Calu3 (cell line): ENCODE data around the gene SOX12. TPM values are rescaled to one million over a fixed set of nuclear protein-coding genes. Genes with fewer than 3 reads are reported as not detected.

Experiments used
- BruUV-seq: library from RNA; stranded (reverse); fragments of 400-500 nt; replicated peaks from 2 replicates; lab custom pipeline; 2021; lab: Mats Ljungman, UMichigan
- CTCF ChIA-PET: fragments of 300-600 bp; sonication (Branson Sonifier 250); formaldehyde crosslinking; loops from one replicate; lab custom pipeline; 2022; ENCODE audit warnings: antibody characterized with exemption; lab: Charles Lee
- DNase-seq: peaks from one replicate; pipeline ENCODE4 v3.0.0; 2022
- H3K27ac Mint-ChIP-seq: one replicate; pipeline ENCODE4 v1.8.0; 2022; ENCODE audit warnings: mixed read lengths; ENCODE audit not compliant: unreplicated experiment
- H3K27me3 Mint-ChIP-seq: one replicate; pipeline ENCODE4 v1.8.0; 2022; ENCODE audit warnings: mixed read lengths; ENCODE audit not compliant: unreplicated experiment
- H3K36me3 Mint-ChIP-seq: one replicate; pipeline ENCODE4 v1.8.0; 2022; ENCODE audit warnings: mild to moderate bottlenecking, moderate library complexity, mixed read lengths; ENCODE audit not compliant: insufficient read depth, unreplicated experiment
- H3K4me1 Mint-ChIP-seq: one replicate; pipeline ENCODE4 v1.8.0; 2022; ENCODE audit warnings: mild to moderate bottlenecking, low read depth, mixed read lengths; ENCODE audit not compliant: unreplicated experiment
- H3K4me3 Mint-ChIP-seq: one replicate; pipeline ENCODE4 v1.8.0; 2022; ENCODE audit warnings: mild to moderate bottlenecking, low read depth, moderate library complexity, mixed read lengths; ENCODE audit not compliant: unreplicated experiment
- H3K9me3 Mint-ChIP-seq: one replicate; pipeline ENCODE4 v1.8.0; 2022; ENCODE audit warnings: low read depth, mixed read lengths; ENCODE audit not compliant: unreplicated experiment
- CTCF ChIP-seq: fragments of 200-600 bp; IDR thresholded peaks from one replicate; pipeline ENCODE4 v1.8.0; 2022; ENCODE audit warnings: antibody characterized with exemption; ENCODE audit not compliant: unreplicated experiment
- intact Hi-C: fragments of 100-400 bp; cut with micrococcal nuclease; formaldehyde crosslinking; loops from one replicate; pipeline ENCODE4 v1.10.0; 2022; ENCODE audit not compliant: unreplicated experiment
- total RNA-seq: library from RNA; stranded (reverse); gene quantifications from 2 replicates; pipeline ENCODE4 v1.2.3, GENCODE V29; 2022

Gene SOX12
- total RNA-seq, 1 experiment from 2014 or later: 13.6 TPM

DNA sequence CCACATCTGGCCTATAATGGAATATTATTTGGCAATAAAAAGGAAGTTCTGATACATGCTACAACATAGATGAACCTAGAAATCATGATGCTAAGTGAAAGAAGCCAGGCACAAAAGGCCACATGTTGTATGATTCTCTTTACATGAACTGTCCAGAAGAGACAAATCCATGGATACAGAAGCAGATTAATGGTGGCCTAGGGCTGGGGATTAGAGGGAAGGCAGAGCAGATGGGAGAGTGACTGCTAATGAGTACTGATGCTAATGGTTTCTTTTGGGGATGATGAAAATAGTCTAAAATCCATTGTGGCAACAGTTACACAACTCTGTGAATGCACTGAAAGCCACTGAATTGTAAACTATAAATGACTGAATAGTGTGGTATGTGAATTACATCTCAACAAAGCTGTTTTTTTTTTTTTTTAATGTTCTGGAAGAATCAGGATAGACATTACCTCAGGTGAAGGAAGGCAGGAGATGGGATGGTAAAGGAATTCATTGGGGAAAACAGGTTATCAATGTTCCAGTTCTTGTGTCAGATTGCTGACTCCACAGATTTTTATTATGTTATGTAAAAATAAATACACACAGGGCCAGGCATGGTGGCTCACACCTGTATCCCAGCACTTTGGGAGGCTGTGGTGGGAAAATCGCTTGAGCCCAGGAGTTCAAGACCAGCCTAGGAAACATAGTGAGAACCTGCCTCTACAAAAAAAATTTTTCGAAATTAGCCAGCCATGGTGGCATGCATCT, 8.9 kb upstream of the SOX12 start:
- intact Hi-C loops: no loop called here
- Mint-ChIP-seq H3K36me3 (peaks cover 3% of the 10 kb centered on the region), H3K4me1 (peaks cover 8% of the 10 kb centered on the region), H3K9me3 (peaks cover 2% of the 10 kb centered on the region), H3K4me3 (no peak overlapping the region), H3K27ac (no peak overlapping the region), H3K27me3 (no peaks in the 10 kb centered on the region)
- DNase-seq: no peak
- CTCF ChIA-PET: no interaction called here
- BruUV-seq: no TSS peak
- no peak for TF ChIP-seq CTCF

GRCh38 chr20:324177-325044, 941 bp upstream of the SOX12 start:
- DNase-seq: peak; percentile 93
- CTCF ChIA-PET: interaction anchor here (0.8 to 0.9 kb wide), 2 partner anchors 26 to 107 kb away, joined by 3 read pairs; no protein-coding TSS in a partner anchor
- intact Hi-C loops: loop anchor here (1.0 kb wide), 1 partner anchor 26 kb away; no protein-coding TSS in a partner anchor
- Mint-ChIP-seq H3K27me3 (no peaks in the 10 kb centered on the region), H3K4me1 (peaks cover 2% of the 10 kb centered on the region), H3K27ac (peak overlapping the region; percentile 62), H3K9me3 (no peaks in the 10 kb centered on the region), H3K4me3 (peak overlapping the region; percentile 74), H3K36me3 (peaks cover 49% of the 10 kb centered on the region)
- TSS peak; percentile 95 for BruUV-seq
- no peak for TF ChIP-seq CTCF

- H3K36me3 Mint-ChIP-seq: peaks cover 54% of the 10 kb centered on the region
- H3K9me3 Mint-ChIP-seq: no peaks in the 10 kb centered on the region
- intact Hi-C loops: no loop called here
- peak overlapping the region; percentile 74 for H3K4me3 Mint-ChIP-seq
- CTCF ChIA-PET: interaction anchor here (0.7 kb wide), 1 partner anchor 18 kb away, joined by 5 read pairs; no protein-coding TSS in a partner anchor
- DNase-seq: peak; percentile 55
- no peaks in the 10 kb centered on the region for H3K27me3 Mint-ChIP-seq
- peak overlapping the region; percentile 33 for H3K27ac Mint-ChIP-seq
- peaks cover 13% of the 10 kb centered on the region for H3K4me1 Mint-ChIP-seq
- TF ChIP-seq CTCF: no peak
- BruUV-seq: no TSS peak
Measured at GRCh38 chr20:325889-326644, 715 bp downstream of the SOX12 start.

- DNase-seq: peak; percentile 33
- no TSS peak for BruUV-seq
- Mint-ChIP-seq H3K36me3 (peaks cover 54% of the 10 kb centered on the region), H3K27me3 (no peaks in the 10 kb centered on the region), H3K4me1 (peaks cover 13% of the 10 kb centered on the region), H3K9me3 (no peaks in the 10 kb centered on the region), H3K4me3 (peak overlapping the region; percentile 74), H3K27ac (peak overlapping the region; percentile 33)
- CTCF ChIA-PET: interaction anchor here (0.7 kb wide), 1 partner anchor 19 kb away, joined by 5 read pairs; no protein-coding TSS in a partner anchor
- intact Hi-C loops: no loop called here
- TF ChIP-seq CTCF: no peak
Measured at GRCh38 chr20:326645-327185, 1.4 kb downstream of the SOX12 start.
